Right lobe of liver (tissue), 4 donors: ENCODE measurements around the gene FAM78A.

Source experiments
- CTCF ChIP-seq, 4 donors: fragments of 200-600 bp in 3 of 4; fragments of 450-650 bp in 1 of 4; IDR thresholded peaks; one replicate each; pipeline versions ENCODE4 v1.5.1 to v1.8.0; 2016 to 2022; ENCODE audit warnings: antibody characterized with exemption in 4 of 4, mild to moderate bottlenecking in 2 of 4
- POLR2A ChIP-seq: fragments of 450-650 bp; IDR thresholded peaks from one replicate; pipeline ENCODE4 v1.6.1; 2017; ENCODE audit warnings: antibody characterized with exemption, mild to moderate bottlenecking
- donor health status: DM: no; HTN: no; CAD: no.
- donor health status: DM: no; HTN: no; CAD: no.
- donor health status: DM: no; HTN: yes; CAD: no.

GRCh38 chr9:131275332-131276093 is 797 bp downstream of the FAM78A start:
- TF ChIP-seq CTCF (IDR thresholded peaks at IDR 0.05) (no peak), POLR2A (no peak)
